Measurements from ENCODE around the gene SCAPER. TPM values are rescaled to one million over a fixed set of nuclear protein-coding genes. Genes with fewer than 3 reads are reported as not detected.

The SCAPER gene
- total and polyA plus RNA-seq, 4 donors: 3.3 to 18.0 (median 9.9) TPM

- Histone ChIP-seq H3K4me3 (ENCODE audit: low read depth in 1 of 3, low read length in 3 of 3) (no peak overlapping the region), H3K36me3 (ENCODE audit: control insufficient read depth in 4 of 4, insufficient read depth in 3 of 4, low read depth in 1 of 4, low read length in 3 of 4) (no peaks in the 10 kb centered on the region), H3K4me1 (ENCODE audit: control insufficient read depth in 4 of 4, insufficient read depth in 4 of 4, low read length in 3 of 4) (no peaks in the 10 kb centered on the region), H3K9ac (ENCODE audit: low read depth in 1 of 2, low read length in 2 of 2) (no peak overlapping the region), H3K27ac (ENCODE audit: low read depth in 1 of 2, low read length in 2 of 2) (no peak overlapping the region), H3K27me3 (ENCODE audit: control insufficient read depth in 4 of 4, insufficient read depth in 4 of 4, low read length in 3 of 4) (no peaks in the 10 kb centered on the region), H3K9me3 (ENCODE audit: control insufficient read depth in 4 of 4, low read length in 3 of 4) (no peaks in the 10 kb centered on the region)
- 97% methylated on average over 4 of the region's 4 CpGs for WGBS
- no peak for TF ChIP-seq EGR1 (IDR thresholded peaks at IDR 0.05; ENCODE audit: low read depth in 2 of 2)
- no peak for TF ChIP-seq REST (IDR thresholded peaks at IDR 0.05)
- TF ChIP-seq YY1 (IDR thresholded peaks at IDR 0.05): no peak
- TF ChIP-seq HNF4A (conservative IDR thresholded peaks at IDR 0.05): no peak
- TF ChIP-seq FOXA1 (IDR thresholded peaks at IDR 0.05): no peak
- TF ChIP-seq ZBTB33 (IDR thresholded peaks at IDR 0.05): no peak
- no peak for TF ChIP-seq SP1 (IDR thresholded peaks at IDR 0.05)
- TF ChIP-seq TAF1 (conservative IDR thresholded peaks at IDR 0.05): no peak
- no peak for TF ChIP-seq ATF3 (IDR thresholded peaks at IDR 0.05)
- TF ChIP-seq FOXA2 (IDR thresholded peaks at IDR 0.05): no peak
- TF ChIP-seq MAX (IDR thresholded peaks at IDR 0.05): no peak
- no peak for TF ChIP-seq GABPA (IDR thresholded peaks at IDR 0.05 in 1 of 2, conservative IDR thresholded peaks at IDR 0.05 in 1 of 2)
- no peak for TF ChIP-seq RAD21 (IDR thresholded peaks at IDR 0.05)
- TF ChIP-seq JUND (IDR thresholded peaks at IDR 0.05): no peak
- no peak for TF ChIP-seq RXRA (IDR thresholded peaks at IDR 0.05)
- TF ChIP-seq, protein P1, sequence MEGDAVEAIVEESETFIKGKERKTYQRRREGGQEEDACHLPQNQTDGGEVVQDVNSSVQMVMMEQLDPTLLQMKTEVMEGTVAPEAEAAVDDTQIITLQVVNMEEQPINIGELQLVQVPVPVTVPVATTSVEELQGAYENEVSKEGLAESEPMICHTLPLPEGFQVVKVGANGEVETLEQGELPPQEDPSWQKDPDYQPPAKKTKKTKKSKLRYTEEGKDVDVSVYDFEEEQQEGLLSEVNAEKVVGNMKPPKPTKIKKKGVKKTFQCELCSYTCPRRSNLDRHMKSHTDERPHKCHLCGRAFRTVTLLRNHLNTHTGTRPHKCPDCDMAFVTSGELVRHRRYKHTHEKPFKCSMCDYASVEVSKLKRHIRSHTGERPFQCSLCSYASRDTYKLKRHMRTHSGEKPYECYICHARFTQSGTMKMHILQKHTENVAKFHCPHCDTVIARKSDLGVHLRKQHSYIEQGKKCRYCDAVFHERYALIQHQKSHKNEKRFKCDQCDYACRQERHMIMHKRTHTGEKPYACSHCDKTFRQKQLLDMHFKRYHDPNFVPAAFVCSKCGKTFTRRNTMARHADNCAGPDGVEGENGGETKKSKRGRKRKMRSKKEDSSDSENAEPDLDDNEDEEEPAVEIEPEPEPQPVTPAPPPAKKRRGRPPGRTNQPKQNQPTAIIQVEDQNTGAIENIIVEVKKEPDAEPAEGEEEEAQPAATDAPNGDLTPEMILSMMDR (IDR thresholded peaks at IDR 0.05; ENCODE audit: low read depth, low read length, missing input control): no peak
- TF ChIP-seq NR2F2 (IDR thresholded peaks at IDR 0.05): no peak
- TF ChIP-seq HNF4G (IDR thresholded peaks at IDR 0.05): no peak
- no peak for DNase-seq (ENCODE audit: low spot score)
These were observed 75.2 kb downstream of the SCAPER start for GRCh38 chr15:76829939-76830338.
